ENCODE results near the gene STK17A.
A peak's percentile ranks its signal among the peaks of the same experiment; 100 is the strongest.

Gene STK17A

DNA sequence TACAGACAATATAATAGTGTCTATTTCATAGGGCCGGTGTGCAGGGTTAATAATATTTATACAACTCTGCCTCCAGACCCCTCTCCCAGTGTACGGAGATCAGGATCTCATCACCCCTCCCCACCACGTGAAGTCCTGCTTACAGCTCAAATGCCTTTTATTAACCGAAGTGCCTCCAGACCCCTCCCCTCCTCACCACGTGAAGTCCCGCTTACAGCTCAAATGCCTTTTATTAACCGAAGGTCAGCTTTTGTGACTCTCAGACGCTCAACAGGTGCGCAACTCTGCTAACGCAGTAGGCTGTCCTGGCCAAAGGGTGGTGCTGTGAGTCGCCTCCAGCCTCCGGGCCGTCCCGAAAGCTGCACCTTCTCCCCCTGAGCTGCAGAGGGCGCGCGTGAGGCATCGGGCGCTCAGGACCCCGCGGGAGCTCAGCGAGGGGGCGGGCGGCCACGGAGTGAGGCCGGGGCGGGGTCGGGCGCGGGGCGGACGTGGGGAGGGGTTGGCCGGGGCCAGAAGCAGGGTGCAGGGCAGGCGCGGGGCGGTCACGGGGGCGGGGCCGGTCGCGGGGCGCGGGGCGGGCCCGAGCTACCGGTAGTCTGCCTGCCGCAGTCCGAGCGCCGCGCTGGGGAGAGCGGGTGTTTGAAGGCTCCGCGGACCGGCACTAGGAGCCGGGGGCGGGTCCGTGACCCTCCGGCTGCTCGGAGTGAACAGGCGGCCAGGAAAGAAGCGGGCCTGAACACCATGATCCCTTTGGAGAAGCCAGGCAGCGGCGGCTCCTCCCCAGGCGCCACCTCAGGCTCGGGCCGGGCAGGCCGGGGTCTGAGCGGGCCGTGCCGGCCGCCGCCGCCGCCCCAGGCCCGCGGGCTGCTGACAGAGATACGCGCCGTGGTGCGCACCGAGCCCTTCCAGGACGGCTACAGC lies at the start of gene STK17A:
Gene STK17A (plus strand): TSS at position 606 of the 921 bp plus-strand sequence. CDS start 136 bp downstream, at position 742.
- peak within 1 kb of the TSS; percentile 96 for H3K9ac ChIP-seq (ENCODE audit: low read depth, low read length)
- H3K4me1 ChIP-seq (ENCODE audit: insufficient read depth, low read length), result peaks cover 59% of the 10 kb centered on the region
- H3K79me2 ChIP-seq (ENCODE audit: insufficient read depth, low read length), result peaks cover 51% of the 10 kb centered on the region
- H4K20me1 ChIP-seq (ENCODE audit: insufficient read depth, low read length), result peaks cover 43% of the 10 kb centered on the region
- ATAC-seq (ENCODE audit: insufficient read depth, low read depth), result peak; percentile 75
- H3K4me3 ChIP-seq (ENCODE audit: low read depth in 1 of 2, low read length in 2 of 2), result peak within 1 kb of the TSS; percentile 66 to 83
- H3K9me3 ChIP-seq (ENCODE audit: insufficient read depth, low read length, severe bottlenecking), result no peaks in the 10 kb centered on the region
- H3K27ac ChIP-seq (ENCODE audit: low read length), result peak within 1 kb of the TSS; percentile 97
- peak; percentile 93 for DNase-seq
- H3K27me3 ChIP-seq (ENCODE audit: insufficient read depth, low read length, poor library complexity), result no peaks in the 10 kb centered on the region
- TF ChIP-seq CTCF (IDR thresholded peaks at IDR 0.05; ENCODE audit: borderline replicate concordance, extremely low read depth, low read length, poor library complexity, severe bottlenecking), result peak; percentile 99
- TF ChIP-seq EZH2 (IDR thresholded peaks at IDR 0.05; ENCODE audit: borderline replicate concordance, low read depth, low read length, severe bottlenecking), result no peak
- H2AFZ ChIP-seq (ENCODE audit: low read depth, low read length), result peak within 1 kb of the TSS; percentile 79
- peak within 1 kb of the TSS; percentile 76 for H3K4me2 ChIP-seq (ENCODE audit: insufficient read depth, low read length)
- peaks cover 5% of the 10 kb centered on the region for H3K36me3 ChIP-seq (ENCODE audit: insufficient read depth, low read length)

DNA sequence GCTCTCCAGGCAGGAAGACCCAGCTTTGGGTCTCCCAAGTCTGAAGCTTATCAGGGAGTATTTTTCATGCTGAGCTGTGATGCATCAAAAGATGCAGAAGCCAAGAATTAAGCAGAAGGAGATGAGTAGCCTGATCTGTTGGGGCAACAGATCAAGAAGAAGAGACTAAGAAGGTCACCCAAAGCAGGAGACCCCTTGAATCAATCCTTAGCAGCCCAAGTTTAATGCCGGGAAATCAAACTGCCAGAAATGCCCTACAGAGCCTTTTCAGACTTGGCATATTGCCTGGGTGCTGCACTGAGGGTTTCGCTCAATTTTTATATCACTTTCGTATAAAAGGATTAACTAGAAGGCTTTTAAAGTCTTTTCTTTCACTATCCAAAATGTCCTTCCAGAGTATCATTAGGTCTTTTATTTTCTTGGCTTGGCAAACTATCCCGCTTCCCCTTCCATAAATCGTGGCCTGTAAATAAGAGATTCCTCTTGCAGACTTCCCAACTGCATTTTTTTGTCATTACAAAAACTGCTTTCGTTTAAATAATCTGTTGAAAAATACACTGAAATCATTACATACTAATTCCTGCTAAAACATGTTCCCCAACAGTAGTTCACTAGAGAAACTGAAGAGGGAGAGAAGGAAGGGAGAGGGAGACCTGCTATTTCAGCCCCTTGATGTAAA lies 49.0 kb upstream of the STK17A start:
- TF ChIP-seq CTCF (IDR thresholded peaks at IDR 0.05; ENCODE audit: borderline replicate concordance, extremely low read depth, low read length, poor library complexity, severe bottlenecking) (no peak), EZH2 (IDR thresholded peaks at IDR 0.05; ENCODE audit: borderline replicate concordance, low read depth, low read length, severe bottlenecking) (no peak)

GRCh38 chr7:43535031-43535451 lies 47.9 kb upstream of the STK17A start:
- Histone ChIP-seq H3K27ac (ENCODE audit: low read length) (no peak overlapping the region), H3K79me2 (ENCODE audit: insufficient read depth, low read length) (no peaks in the 10 kb centered on the region), H3K36me3 (ENCODE audit: insufficient read depth, low read length) (no peaks in the 10 kb centered on the region), H3K27me3 (ENCODE audit: insufficient read depth, low read length, poor library complexity) (no peaks in the 10 kb centered on the region), H4K20me1 (ENCODE audit: insufficient read depth, low read length) (no peaks in the 10 kb centered on the region), H3K4me3 (ENCODE audit: low read depth in 1 of 2, low read length in 2 of 2) (no peak overlapping the region), H3K9ac (ENCODE audit: low read depth, low read length) (no peak overlapping the region), H3K4me2 (ENCODE audit: insufficient read depth, low read length) (no peak overlapping the region), H3K9me3 (ENCODE audit: insufficient read depth, low read length, severe bottlenecking) (no peaks in the 10 kb centered on the region), H3K4me1 (ENCODE audit: insufficient read depth, low read length) (peaks cover 28% of the 10 kb centered on the region), H2AFZ (ENCODE audit: low read depth, low read length) (no peak overlapping the region)
- DNase-seq (no peak), ATAC-seq (ENCODE audit: insufficient read depth, low read depth) (no peak)
- no peak for TF ChIP-seq EZH2 (IDR thresholded peaks at IDR 0.05; ENCODE audit: borderline replicate concordance, low read depth, low read length, severe bottlenecking)
- TF ChIP-seq CTCF (IDR thresholded peaks at IDR 0.05; ENCODE audit: borderline replicate concordance, extremely low read depth, low read length, poor library complexity, severe bottlenecking), result no peak

More for the DNA sequence above, 49.0 kb upstream of the STK17A start:
- Histone ChIP-seq H3K4me3 (ENCODE audit: low read depth in 1 of 2, low read length in 2 of 2) (no peak overlapping the region), H3K9me3 (ENCODE audit: insufficient read depth, low read length, severe bottlenecking) (no peaks in the 10 kb centered on the region), H3K4me2 (ENCODE audit: insufficient read depth, low read length) (no peak overlapping the region), H3K36me3 (ENCODE audit: insufficient read depth, low read length) (no peaks in the 10 kb centered on the region), H3K79me2 (ENCODE audit: insufficient read depth, low read length) (no peaks in the 10 kb centered on the region), H3K27me3 (ENCODE audit: insufficient read depth, low read length, poor library complexity) (no peaks in the 10 kb centered on the region), H3K4me1 (ENCODE audit: insufficient read depth, low read length) (peaks cover 28% of the 10 kb centered on the region), H3K9ac (ENCODE audit: low read depth, low read length) (no peak overlapping the region), H3K27ac (ENCODE audit: low read length) (no peak overlapping the region), H4K20me1 (ENCODE audit: insufficient read depth, low read length) (no peaks in the 10 kb centered on the region), H2AFZ (ENCODE audit: low read depth, low read length) (no peak overlapping the region)
- no peak for DNase-seq
- ATAC-seq (ENCODE audit: insufficient read depth, low read depth), result no peak
